ENCODE measurements around the gene GNAL. TPM values are rescaled to one million over a fixed set of nuclear protein-coding genes. Genes with fewer than 3 reads are reported as not detected.

Gene GNAL
- total and polyA plus RNA-seq, 2 of the 4 experiments (the other 2 are of a cell fraction), result 0.15 to 0.36 TPM

GRCh38 chr18:11663439-11664029 is 25.5 kb upstream of the GNAL start:
- Histone ChIP-seq H3K56ac (ENCODE audit: extremely low read depth, insufficient read depth, low read length) (no peak overlapping the region), H3K4ac (ENCODE audit: low read depth, low read length) (no peak overlapping the region), H4K20me1 (ENCODE audit: insufficient read depth, low read length) (no peaks in the 10 kb centered on the region), H3K27me3 (ENCODE audit: control insufficient read depth, insufficient read depth, low read length) (peaks cover 36% of the 10 kb centered on the region), H2BK5ac (ENCODE audit: low read depth, low read length, poor library complexity, severe bottlenecking) (no peak overlapping the region), H4K5ac (ENCODE audit: low read depth, low read length) (no peak overlapping the region), H2BK120ac (ENCODE audit: low read depth, low read length) (no peak overlapping the region), H2BK20ac (ENCODE audit: low read depth, low read length) (no peak overlapping the region), H3K9me3 (ENCODE audit: control insufficient read depth, insufficient read depth, low read length) (no peaks in the 10 kb centered on the region; the same call in 1 of the 2 replicates), H2BK15ac (ENCODE audit: low read depth, low read length) (no peak overlapping the region), H2AK5ac (ENCODE audit: low read depth, low read length) (no peak overlapping the region), H2AFZ (replicated peaks; ENCODE audit: low read length, poor library complexity) (no peak overlapping the region), H3K4me3 (ENCODE audit: insufficient read depth, low read depth, low read length) (no peak overlapping the region), H3K9ac (ENCODE audit: low read depth, low read length) (no peak overlapping the region), H3K4me1 (ENCODE audit: control insufficient read depth, insufficient read depth, low read length) (no peaks in the 10 kb centered on the region), H3K36me3 (ENCODE audit: control insufficient read depth, insufficient read depth, low read length) (no peaks in the 10 kb centered on the region), H3K79me1 (ENCODE audit: low read depth in 1 of 2, low read length in 2 of 2) (no peaks in the 10 kb centered on the region), H3K14ac (replicated peaks; ENCODE audit: low read depth, low read length) (no peak overlapping the region), H3K27ac (ENCODE audit: insufficient read depth, low read length) (no peak overlapping the region), H3K9me1 (ENCODE audit: insufficient read depth, low read length) (no peaks in the 10 kb centered on the region), H3K4me2 (ENCODE audit: low read depth, low read length) (no peak overlapping the region), H3K18ac (ENCODE audit: low read depth, low read length) (no peak overlapping the region), H4K91ac (ENCODE audit: insufficient read depth, low read depth, low read length) (no peak overlapping the region), H2AK9ac (replicated peaks; ENCODE audit: low read depth, low read length, poor library complexity) (no peak overlapping the region), H4K8ac (ENCODE audit: low read depth in 2 of 2, low read length in 2 of 2) (no peak overlapping the region), H3K23ac (ENCODE audit: low read depth, low read length) (no peak overlapping the region)
- BruUV-seq (replicated peaks), result no TSS peak
- DNase-seq, result no peak
- in situ Hi-C loops (cut with MboI; ENCODE audit: low sequenced_read_pairs) (no loop called here), dilution Hi-C loops (cut with HindIII; ENCODE audit: low sequenced_read_pairs, unreplicated experiment) (no loop called here), intact Hi-C loops (cut with micrococcal nuclease) (no loop called here)
- POLR2A ChIA-PET (ENCODE audit: unreplicated experiment), result no interaction called here
- ATAC-seq (ENCODE audit: low read depth), result no peak
- WGBS, 2 experiments (ENCODE audit: extremely low coverage in 2 of 2, insufficient read length in 1 of 2), result 40% methylated on average over 1 of the region's 6 CpGs; no CpG with 5 or more reads in 1 of the 2 experiments
- no peak for TF ChIP-seq RFX5 (IDR thresholded peaks at IDR 0.05; ENCODE audit: low read depth, low read length)
- no peak for TF ChIP-seq MAFK (IDR thresholded peaks at IDR 0.05; ENCODE audit: low read depth, low read length)
- no peak for TF ChIP-seq POLR2A (IDR thresholded peaks at IDR 0.05; ENCODE audit: low read depth, low read length)
- TF ChIP-seq MAZ (IDR thresholded peaks at IDR 0.05; ENCODE audit: borderline replicate concordance, low read depth, low read length), result no peak
- TF ChIP-seq BHLHE40 (IDR thresholded peaks at IDR 0.05; ENCODE audit: low read depth, low read length), result no peak
- TF ChIP-seq, protein P1, sequence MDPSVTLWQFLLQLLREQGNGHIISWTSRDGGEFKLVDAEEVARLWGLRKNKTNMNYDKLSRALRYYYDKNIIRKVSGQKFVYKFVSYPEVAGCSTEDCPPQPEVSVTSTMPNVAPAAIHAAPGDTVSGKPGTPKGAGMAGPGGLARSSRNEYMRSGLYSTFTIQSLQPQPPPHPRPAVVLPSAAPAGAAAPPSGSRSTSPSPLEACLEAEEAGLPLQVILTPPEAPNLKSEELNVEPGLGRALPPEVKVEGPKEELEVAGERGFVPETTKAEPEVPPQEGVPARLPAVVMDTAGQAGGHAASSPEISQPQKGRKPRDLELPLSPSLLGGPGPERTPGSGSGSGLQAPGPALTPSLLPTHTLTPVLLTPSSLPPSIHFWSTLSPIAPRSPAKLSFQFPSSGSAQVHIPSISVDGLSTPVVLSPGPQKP (IDR thresholded peaks at IDR 0.05; ENCODE audit: borderline replicate concordance, low read depth, low read length), result no peak
- no peak for TF ChIP-seq RAD21 (IDR thresholded peaks at IDR 0.05; ENCODE audit: low read length)
- TF ChIP-seq SMC3 (IDR thresholded peaks at IDR 0.05; ENCODE audit: low read depth, low read length), result no peak
- TF ChIP-seq CHD1 (IDR thresholded peaks at IDR 0.05; ENCODE audit: low read depth, low read length), result no peak
- no peak for TF ChIP-seq USF2 (IDR thresholded peaks at IDR 0.05; ENCODE audit: low read depth, low read length)
- CTCF ChIA-PET, result no interaction called here
